Gastrocnemius medialis (tissue), 4 donors: Measurements from ENCODE around the gene THAP2. TPM values are rescaled to one million over a fixed set of nuclear protein-coding genes. Genes with fewer than 3 reads are reported as not detected.
A peak's percentile ranks its signal among the peaks of the same experiment; 100 is the strongest.

Experiments
- ATAC-seq, 2 donors: fragments of 150-250 bp; one replicate each; pipeline ENCODE4 v1.9.1; 2016
- DNase-seq, 2 donors: peaks; one replicate each; pipeline ENCODE4 v3.0.0-alpha.2; 2019
- H3K27ac ChIP-seq, 4 donors: fragments of 200-600 bp; sonication (generic); 1 replicate in 1 of 4; 2 replicates in 3 of 4; pipeline ENCODE4 v1.5.1; 2016 to 2018; ENCODE audit warnings: mild to moderate bottlenecking in 2 of 4, moderate library complexity in 1 of 4
- H3K27me3 ChIP-seq, 3 donors: fragments of 200-600 bp; sonication (generic) in 2 of 3; 1 replicate in 1 of 3; 2 replicates in 2 of 3; pipeline versions ENCODE4 v1.5.1 to v1.6.0; 2016 to 2019; ENCODE audit warnings: mild to moderate bottlenecking in 1 of 3, moderate library complexity in 1 of 3
- H3K36me3 ChIP-seq, 2 donors: fragments of 200-600 bp; sonication (generic) in 1 of 2; one replicate each; pipeline ENCODE4 v1.5.1; 2017 to 2018
- H3K4me1 ChIP-seq, 2 donors: fragments of 200-600 bp; sonication (generic) in 1 of 2; one replicate each; pipeline ENCODE4 v1.5.1; 2016 to 2017; ENCODE audit warnings: mild to moderate bottlenecking in 2 of 2
- H3K4me3 ChIP-seq, 4 donors: fragments of 200-600 bp; sonication (generic) in 3 of 4; 1 replicate in 1 of 4; 2 replicates in 3 of 4; pipeline ENCODE4 v1.5.1; 2016 to 2019; ENCODE audit warnings: mild to moderate bottlenecking in 2 of 4
- H3K9me3 ChIP-seq, 3 donors: fragments of 200-600 bp; sonication (generic) in 2 of 3; 1 replicate in 1 of 3; 2 replicates in 2 of 3; pipeline ENCODE4 v1.5.1; 2016 to 2019
- CTCF ChIP-seq, 5 experiments: fragments of 450-650 bp in 3 of 5; fragments of 200-600 bp in 2 of 5; sonication (generic) in 2 of 5; IDR thresholded peaks in 4 of 5; conservative IDR thresholded peaks in 1 of 5; 1 replicate in 4 of 5; 2 replicates in 1 of 5; pipeline ENCODE4 v1.5.1; 2016 to 2019; ENCODE audit warnings: antibody characterized with exemption in 5 of 5, mild to moderate bottlenecking in 3 of 5, moderate library complexity in 3 of 5
- POLR2A ChIP-seq, 2 donors: fragments of 450-650 bp; IDR thresholded peaks; one replicate each; pipeline ENCODE4 v1.6.1; 2017; ENCODE audit warnings: antibody characterized with exemption in 2 of 2, mild to moderate bottlenecking in 2 of 2, moderate library complexity in 2 of 2
- in situ Hi-C, 4 donors: fragments of 200-750 bp; cut with MboI; loops; one replicate each; pipeline versions ENCODE4 v1.15.0 to v1.8.0; 2017; ENCODE audit warnings: low sequenced_read_pairs in 4 of 4
- intact Hi-C: fragments of 100-400 bp; cut with DNase I; formaldehyde crosslinking; loops from one replicate; pipeline ENCODE4 v1.15.1; 2023; ENCODE audit warnings: low total_unique reads
- total RNA-seq, 4 donors: library from RNA; depleted of rRNA; stranded (reverse); fragments of >200 nt; gene quantifications; one replicate each; pipeline versions ENCODE4 v1.1.0 to v1.2.3, GENCODE V29; 2016

The THAP2 gene
- total RNA-seq, 4 donors from 2014 or later: 0.93 to 6.6 (median 3.2) TPM

GRCh38 chr12:71661977-71662530, 2.0 kb upstream of the THAP2 start:
- peaks cover 27 to 31% of the 10 kb centered on the region in 2 donors for H3K4me1 ChIP-seq
- no peak for DNase-seq
- intact Hi-C loops (no loop called here), in situ Hi-C loops (loop anchor here in 2 of 4 donors (10.0 kb wide), 2 partner anchors 93 to 173 kb away; partner anchors contain the start of genes RAB21 (in 2 of the 2) and TBC1D15 (in 1 of the 2))
- H3K27ac ChIP-seq: peak overlapping the region; percentile 93 to 97 (median 96)
- peaks cover 0 to 37% of the 10 kb centered on the region in 2 donors for H3K36me3 ChIP-seq
- TF ChIP-seq POLR2A (IDR thresholded peaks at IDR 0.05) (no peak), CTCF (IDR thresholded peaks at IDR 0.05 in 4 of 5, conservative IDR thresholded peaks at IDR 0.05 in 1 of 5) (no peak)
- no peaks in the 10 kb centered on the region for H3K9me3 ChIP-seq
- peak overlapping the region; percentile 82 to 99 (median 96) for H3K4me3 ChIP-seq
- no peak for ATAC-seq
- H3K27me3 ChIP-seq: no peaks in the 10 kb centered on the region

GRCh38 chr12:71662849-71663560, 1.1 kb upstream of the THAP2 start:
- H3K36me3 ChIP-seq: peaks cover 0 to 27% of the 10 kb centered on the region in 2 donors
- intact Hi-C loops (no loop called here), in situ Hi-C loops (loop anchor here in 2 of 4 donors (10.0 kb wide), 2 partner anchors 92 to 172 kb away; partner anchors contain the start of genes RAB21 (in 2 of the 2) and TBC1D15 (in 1 of the 2))
- peak overlapping the region; percentile 93 to 97 (median 96) for H3K27ac ChIP-seq
- H3K27me3 ChIP-seq: no peaks in the 10 kb centered on the region
- ATAC-seq (peak; percentile 34 to 44), DNase-seq (peak; percentile 32 to 55)
- H3K4me1 ChIP-seq: peaks cover 27 to 31% of the 10 kb centered on the region in 2 donors
- H3K4me3 ChIP-seq: peak overlapping the region; percentile 82 to 99 (median 96)
- no peak for TF ChIP-seq CTCF (IDR thresholded peaks at IDR 0.05 in 4 of 5, conservative IDR thresholded peaks at IDR 0.05 in 1 of 5)
- TF ChIP-seq POLR2A (IDR thresholded peaks at IDR 0.05): peak; percentile 18
- H3K9me3 ChIP-seq: no peaks in the 10 kb centered on the region

GRCh38 chr12:71664411-71665089, 449 bp downstream of the THAP2 start:
- ATAC-seq: peak; percentile 11 to 12
- in situ Hi-C loops: loop anchor here in 2 of 4 donors (10.0 kb wide), 2 partner anchors 90 to 170 kb away; partner anchors contain the start of genes RAB21 (in 2 of the 2) and TBC1D15 (in 1 of the 2)
- no peak for DNase-seq
- no peak for TF ChIP-seq CTCF (IDR thresholded peaks at IDR 0.05 in 4 of 5, conservative IDR thresholded peaks at IDR 0.05 in 1 of 5)
- no peak for TF ChIP-seq POLR2A (IDR thresholded peaks at IDR 0.05)
- intact Hi-C loops: loop anchor here (1.0 to 2.0 kb wide), 3 partner anchors 22 to 174 kb away; partner anchors contain the start of genes RAB21, TBC1D15 and TMEM19
- Histone ChIP-seq H3K4me1 (peaks cover 27 to 31% of the 10 kb centered on the region in 2 donors), H3K4me3 (peak overlapping the region; percentile 82 to 99 (median 96)), H3K9me3 (no peaks in the 10 kb centered on the region), H3K27ac (peak overlapping the region; percentile 93 to 97 (median 96)), H3K27me3 (no peaks in the 10 kb centered on the region), H3K36me3 (peaks cover 0 to 12% of the 10 kb centered on the region in 2 donors)

GRCh38 chr12:71665090-71665463, 976 bp downstream of the THAP2 start:
- Histone ChIP-seq H3K4me1 (peaks cover 27 to 31% of the 10 kb centered on the region in 2 donors), H3K4me3 (peak overlapping the region; percentile 82 to 99 (median 96)), H3K27me3 (no peaks in the 10 kb centered on the region), H3K9me3 (no peaks in the 10 kb centered on the region), H3K36me3 (peaks cover 0 to 6% of the 10 kb centered on the region in 2 donors), H3K27ac (peak overlapping the region; percentile 93 to 97 (median 96))
- no peak for TF ChIP-seq CTCF (IDR thresholded peaks at IDR 0.05 in 4 of 5, conservative IDR thresholded peaks at IDR 0.05 in 1 of 5)
- ATAC-seq (no peak), DNase-seq (no peak)
- intact Hi-C loops: loop anchor here (2.0 kb wide), 1 partner anchor 174 kb away; the partner anchor contains the start of gene TBC1D15
- in situ Hi-C loops: loop anchor here in 2 of 4 donors (10.0 kb wide), 2 partner anchors 90 to 170 kb away; partner anchors contain the start of genes RAB21 (in 2 of the 2) and TBC1D15 (in 1 of the 2)
